ENCODE measurements around the gene AQP10. TPM values are rescaled to one million over a fixed set of nuclear protein-coding genes. Genes with fewer than 3 reads are reported as not detected.

The AQP10 gene
- total and polyA plus RNA-seq, 8 donors = 0.07 to 0.09 TPM; not detected in 6

GRCh38 chr1:154342132-154342531, 21.2 kb downstream of the AQP10 start:
- FAIRE-seq = no peak
- DNase-seq = no peak
- Histone ChIP-seq H3K4me1 (no peaks in the 10 kb centered on the region), H3K27me3 (no peaks in the 10 kb centered on the region), H3K36me3 (peaks cover 0 to 5% (median 5%) of the 10 kb centered on the region in 3 donors), H3K9me3 (no peaks in the 10 kb centered on the region), H3K4me3 (no peak overlapping the region), H3K27ac (no peak overlapping the region)
- TF ChIP-seq CTCF (IDR thresholded peaks at IDR 0.05) = no peak
- ATAC-seq = no peak
- 86 to 95% methylated on average over 7 of the region's 7 CpGs for whole genome bisulfite sequencing, 2 donors
- intact Hi-C loops (cut with DNase I) = no loop called here

DNA sequence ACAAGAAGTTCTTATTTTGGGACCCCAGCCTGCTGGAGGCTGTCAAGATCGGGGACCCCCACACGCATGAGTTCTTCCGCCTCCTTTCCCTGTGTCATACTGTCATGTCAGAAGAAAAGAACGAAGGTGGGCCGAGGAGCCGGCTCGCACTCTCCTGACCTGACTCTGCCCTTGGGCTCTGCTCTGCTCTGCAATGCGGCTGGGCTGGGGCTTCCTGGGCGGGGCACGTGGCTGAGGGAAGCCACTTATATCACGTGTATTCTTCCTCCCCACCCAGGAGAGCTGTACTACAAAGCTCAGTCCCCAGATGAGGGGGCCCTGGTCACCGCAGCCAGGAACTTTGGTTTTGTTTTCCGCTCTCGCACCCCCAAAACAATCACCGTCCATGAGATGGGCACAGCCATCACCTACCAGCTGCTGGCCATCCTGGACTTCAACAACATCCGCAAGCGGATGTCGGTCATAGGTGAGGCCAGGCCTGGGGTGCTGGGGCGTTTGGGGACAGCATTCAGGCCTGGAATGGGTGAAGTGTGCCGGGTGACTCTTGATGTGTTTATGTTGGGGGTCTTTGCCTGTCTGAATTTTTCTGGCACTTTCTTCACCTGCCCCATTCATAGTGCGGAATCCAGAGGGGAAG, 22.1 kb downstream of the AQP10 start:
- peak in 3 of 4 donors; percentile 8 to 50 (median 46) for ATAC-seq
- Histone ChIP-seq H3K27ac (no peak overlapping the region), H3K9me3 (no peaks in the 10 kb centered on the region), H3K4me1 (no peaks in the 10 kb centered on the region), H3K4me3 (no peak overlapping the region), H3K27me3 (no peaks in the 10 kb centered on the region), H3K36me3 (peaks cover 0 to 5% (median 5%) of the 10 kb centered on the region in 3 donors)
- intact Hi-C loops (cut with DNase I) = no loop called here
- no peak for FAIRE-seq
- WGBS, 2 donors = 86 to 89% methylated on average over 21 of the region's 21 CpGs
- no peak for TF ChIP-seq CTCF (IDR thresholded peaks at IDR 0.05)
- no peak for DNase-seq

- WGBS, 2 donors = 81% methylated on average over 12 of the region's 12 CpGs
- Histone ChIP-seq H3K36me3 (peaks cover 0 to 5% (median 5%) of the 10 kb centered on the region in 3 donors), H3K4me3 (no peak overlapping the region), H3K4me1 (no peaks in the 10 kb centered on the region), H3K27me3 (no peaks in the 10 kb centered on the region), H3K27ac (no peak overlapping the region), H3K9me3 (no peaks in the 10 kb centered on the region)
- peak in 3 of 6 donors; percentile 42 to 78 (median 59) for DNase-seq
- ATAC-seq = peak in 1 of 4 donors; percentile 37
- TF ChIP-seq CTCF (IDR thresholded peaks at IDR 0.05) = peak; percentile 19 to 37 (median 26)
- intact Hi-C loops (cut with DNase I) = no loop called here
- FAIRE-seq = no peak
Observed at GRCh38 chr1:154344977-154345837, 24.3 kb downstream of the AQP10 start.

GRCh38 chr1:154346276-154346917, 25.5 kb downstream of the AQP10 start:
- WGBS, 2 donors = 92 to 94% methylated on average over 15 of the region's 15 CpGs
- Histone ChIP-seq H3K27me3 (no peaks in the 10 kb centered on the region), H3K4me3 (no peak overlapping the region), H3K4me1 (peaks cover 3 to 5% (median 4%) of the 10 kb centered on the region in 3 donors), H3K27ac (no peak overlapping the region), H3K9me3 (no peaks in the 10 kb centered on the region), H3K36me3 (peaks cover 0 to 5% (median 5%) of the 10 kb centered on the region in 3 donors)
- TF ChIP-seq CTCF (IDR thresholded peaks at IDR 0.05) = no peak
- FAIRE-seq = no peak
- intact Hi-C loops (cut with DNase I) = no loop called here
- ATAC-seq = no peak
- DNase-seq = no peak

Data from pancreas (tissue), 10 donors.